Upper lobe of right lung (tissue), 1 donor: ENCODE measurements around the gene BCDIN3D. TPM values are rescaled to one million over a fixed set of nuclear protein-coding genes. Genes with fewer than 3 reads are reported as not detected.

ENCODE experiments used
- ATAC-seq: fragments of 200-7000 bp; cut with Tn5 transposase; one replicate; pipeline ENCODE4 v1.9.1; 2020; ENCODE audit warnings: mild to moderate bottlenecking, moderate library complexity
- DNase-seq: peaks from one replicate; pipeline ENCODE4 v3.0.0-alpha.2; 2020
- H3K27ac ChIP-seq: fragments of 200-600 bp; one replicate; pipeline ENCODE4 v1.8.0; 2022
- H3K27me3 ChIP-seq: fragments of 200-600 bp; one replicate; pipeline ENCODE4 v1.8.0; 2022; ENCODE audit warnings: mild to moderate bottlenecking
- H3K36me3 ChIP-seq: fragments of 200-600 bp; one replicate; pipeline ENCODE4 v1.8.0; 2022
- H3K4me1 ChIP-seq: fragments of 200-600 bp; one replicate; pipeline ENCODE4 v1.8.0; 2022
- H3K4me3 ChIP-seq: fragments of 200-600 bp; one replicate; pipeline ENCODE4 v1.8.0; 2022; ENCODE audit warnings: mild to moderate bottlenecking
- H3K9me3 ChIP-seq: fragments of 200-600 bp; one replicate; pipeline ENCODE4 v1.8.0; 2022
- intact Hi-C: fragments of 100-400 bp; cut with DNase I; formaldehyde crosslinking; loops from one replicate; pipeline ENCODE4 v1.11.0; 2022
- total RNA-seq: library from RNA; stranded (reverse); fragmentation: NEBNext Ultra II Directional; extraction: Animal tissue kit (Norgen Biotek cat#: 25700); gene quantifications from one replicate; pipeline ENCODE4 v1.2.1, GENCODE V29; 2021
- TF ChIP-seq, protein P1 (sequence below): fragments of 200-600 bp; IDR thresholded peaks from one replicate; pipeline ENCODE4 v1.8.0; 2022; ENCODE audit warnings: antibody characterized with exemption
- donor health status: DM: no; HTN: yes; CAD: no; lungs with severe emphysema.

The BCDIN3D gene
- total RNA-seq, 1 donor from 2014 or later: 4.9 TPM

DNA sequence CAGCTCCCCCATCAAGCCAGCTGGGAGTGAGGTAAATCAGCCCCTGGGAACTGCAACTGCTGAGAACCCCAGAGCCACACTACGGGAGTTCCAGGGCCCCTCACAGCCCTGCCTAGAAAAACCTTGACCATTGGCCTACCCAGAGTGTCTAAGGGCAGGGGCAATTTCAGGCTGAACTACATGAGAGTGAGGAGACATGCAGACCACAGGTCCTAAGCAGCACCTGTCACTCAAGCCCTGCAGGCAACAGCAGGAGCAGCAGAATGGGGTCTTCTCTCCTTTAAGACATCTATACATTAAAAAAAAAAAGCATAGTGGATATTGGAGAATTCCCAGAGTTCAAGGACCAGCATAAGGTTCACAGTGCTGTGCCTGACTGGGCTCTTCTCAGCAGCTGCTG lies 19.6 kb downstream of the BCDIN3D start:
- no peak for DNase-seq
- no peaks in the 10 kb centered on the region for H3K36me3 ChIP-seq

DNA sequence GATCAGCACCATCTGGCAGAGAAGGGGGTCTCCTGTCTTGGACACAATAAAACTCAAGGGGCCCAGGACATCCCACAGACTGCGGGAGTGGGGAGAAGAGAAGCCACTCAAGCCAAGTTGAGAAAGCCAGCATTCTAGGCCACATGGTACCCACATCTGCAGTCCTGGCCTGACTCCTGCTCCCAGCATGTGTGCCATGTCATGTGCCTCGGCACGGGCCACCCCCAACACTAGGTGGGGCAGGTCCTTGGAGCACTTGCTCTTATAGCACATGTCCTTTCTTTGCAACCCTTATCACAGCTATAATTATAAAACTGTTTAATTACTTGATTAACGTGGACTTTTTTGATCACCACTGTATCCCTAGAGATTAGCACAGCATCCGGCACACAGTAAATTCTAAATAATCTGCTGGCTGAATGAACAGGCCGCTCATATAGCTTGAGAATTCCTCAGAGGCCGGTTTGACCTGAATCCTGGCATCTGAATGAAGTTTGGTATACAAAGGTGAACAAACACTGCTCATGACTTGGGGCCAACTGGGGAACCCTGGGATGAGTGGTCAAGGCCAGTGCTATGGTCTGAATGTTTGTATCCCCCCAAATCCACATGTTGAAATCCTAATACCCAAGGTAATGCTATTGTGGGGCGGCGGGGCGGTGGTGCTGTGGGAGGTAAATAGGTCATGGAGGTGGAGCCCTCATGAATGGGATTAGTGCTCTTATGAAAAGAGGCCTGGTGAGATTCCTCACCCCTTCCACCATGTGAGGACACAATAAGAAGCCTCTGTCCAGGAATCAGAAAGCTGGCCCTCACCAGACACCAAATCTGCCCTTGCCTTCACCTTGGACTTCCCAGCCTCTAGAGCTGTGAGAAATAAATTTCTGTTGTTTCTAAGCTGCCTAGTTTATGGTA lies 21.3 kb downstream of the BCDIN3D start:
- Histone ChIP-seq H3K9me3 (no peaks in the 10 kb centered on the region), H3K27me3 (no peaks in the 10 kb centered on the region)
- intact Hi-C loops: no loop called here

More for the DNA sequence above, 19.6 kb downstream of the BCDIN3D start:
- no peaks in the 10 kb centered on the region for H3K27me3 ChIP-seq
- intact Hi-C loops: no loop called here
- TF ChIP-seq, protein P1, sequence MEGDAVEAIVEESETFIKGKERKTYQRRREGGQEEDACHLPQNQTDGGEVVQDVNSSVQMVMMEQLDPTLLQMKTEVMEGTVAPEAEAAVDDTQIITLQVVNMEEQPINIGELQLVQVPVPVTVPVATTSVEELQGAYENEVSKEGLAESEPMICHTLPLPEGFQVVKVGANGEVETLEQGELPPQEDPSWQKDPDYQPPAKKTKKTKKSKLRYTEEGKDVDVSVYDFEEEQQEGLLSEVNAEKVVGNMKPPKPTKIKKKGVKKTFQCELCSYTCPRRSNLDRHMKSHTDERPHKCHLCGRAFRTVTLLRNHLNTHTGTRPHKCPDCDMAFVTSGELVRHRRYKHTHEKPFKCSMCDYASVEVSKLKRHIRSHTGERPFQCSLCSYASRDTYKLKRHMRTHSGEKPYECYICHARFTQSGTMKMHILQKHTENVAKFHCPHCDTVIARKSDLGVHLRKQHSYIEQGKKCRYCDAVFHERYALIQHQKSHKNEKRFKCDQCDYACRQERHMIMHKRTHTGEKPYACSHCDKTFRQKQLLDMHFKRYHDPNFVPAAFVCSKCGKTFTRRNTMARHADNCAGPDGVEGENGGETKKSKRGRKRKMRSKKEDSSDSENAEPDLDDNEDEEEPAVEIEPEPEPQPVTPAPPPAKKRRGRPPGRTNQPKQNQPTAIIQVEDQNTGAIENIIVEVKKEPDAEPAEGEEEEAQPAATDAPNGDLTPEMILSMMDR: no peak
- no peak overlapping the region for H3K27ac ChIP-seq
- no peak for ATAC-seq
- no peaks in the 10 kb centered on the region for H3K9me3 ChIP-seq
- no peak overlapping the region for H3K4me3 ChIP-seq
- H3K4me1 ChIP-seq: peaks cover 58% of the 10 kb centered on the region

DNA sequence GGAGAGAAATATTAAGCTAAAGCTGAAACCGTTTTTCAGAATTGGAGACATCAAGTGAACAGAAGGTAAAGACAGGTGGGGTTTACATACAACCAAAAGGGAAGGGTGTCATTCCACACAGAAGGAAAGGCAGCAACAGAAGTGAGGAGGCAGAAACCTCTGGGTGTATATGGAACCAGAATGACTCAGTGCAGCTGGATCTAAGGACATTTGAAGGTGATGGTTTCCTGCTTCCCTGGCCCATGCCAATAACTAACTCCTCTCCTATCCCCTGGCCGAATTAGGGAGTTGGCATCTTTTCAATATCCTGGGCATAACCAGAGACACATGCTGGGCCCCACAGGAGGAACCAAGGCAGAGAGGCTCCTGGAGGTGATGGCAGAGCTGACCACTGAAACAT lies 23.1 kb downstream of the BCDIN3D start:
- ATAC-seq (no peak), DNase-seq (no peak)
- no peak overlapping the region for H3K27ac ChIP-seq
- no peaks in the 10 kb centered on the region for H3K9me3 ChIP-seq
- H3K27me3 ChIP-seq: no peaks in the 10 kb centered on the region
- no peak overlapping the region for H3K4me3 ChIP-seq
- TF ChIP-seq, protein P1: no peak
- no peaks in the 10 kb centered on the region for H3K36me3 ChIP-seq
- H3K4me1 ChIP-seq: peaks cover 32% of the 10 kb centered on the region
- intact Hi-C loops: no loop called here

More for the DNA sequence above, 21.3 kb downstream of the BCDIN3D start:
- Histone ChIP-seq H3K27ac (no peak overlapping the region), H3K4me3 (no peak overlapping the region), H3K4me1 (peaks cover 48% of the 10 kb centered on the region), H3K36me3 (no peaks in the 10 kb centered on the region)
- no peak for DNase-seq
- no peak for ATAC-seq
- TF ChIP-seq, protein P1: no peak

DNA sequence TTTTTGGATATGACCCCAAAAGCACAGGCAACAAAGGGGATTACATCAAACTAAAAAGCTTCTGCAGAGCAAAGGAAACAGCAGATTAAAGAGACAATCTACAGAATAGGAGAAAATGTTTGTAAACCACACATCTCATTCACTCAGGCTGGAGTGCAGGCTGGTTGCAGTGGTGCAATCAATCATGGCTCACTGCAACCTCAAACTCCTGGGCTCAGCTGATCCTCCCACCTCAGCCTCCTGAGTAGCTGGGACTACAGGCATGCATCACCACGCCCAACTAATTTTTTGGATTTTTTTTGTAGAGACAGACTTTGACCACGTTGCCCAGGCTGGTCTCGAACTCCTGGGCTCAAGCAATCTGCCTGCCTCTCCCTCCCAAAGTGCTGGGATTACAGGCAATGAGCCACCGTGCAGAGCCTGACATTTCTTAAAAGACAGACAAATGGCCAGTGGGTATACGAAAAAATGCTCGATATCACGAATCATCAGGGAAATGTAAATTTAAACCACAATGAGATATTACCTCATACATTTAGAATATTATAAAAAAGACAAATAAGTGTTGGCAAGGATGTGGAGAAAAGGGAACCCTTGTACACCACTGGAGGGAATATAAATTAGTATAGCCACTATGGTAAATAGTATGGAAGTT lies 24.5 kb downstream of the BCDIN3D start:
- no peaks in the 10 kb centered on the region for H3K27me3 ChIP-seq
- no peaks in the 10 kb centered on the region for H3K9me3 ChIP-seq
- ATAC-seq: no peak

DNA sequence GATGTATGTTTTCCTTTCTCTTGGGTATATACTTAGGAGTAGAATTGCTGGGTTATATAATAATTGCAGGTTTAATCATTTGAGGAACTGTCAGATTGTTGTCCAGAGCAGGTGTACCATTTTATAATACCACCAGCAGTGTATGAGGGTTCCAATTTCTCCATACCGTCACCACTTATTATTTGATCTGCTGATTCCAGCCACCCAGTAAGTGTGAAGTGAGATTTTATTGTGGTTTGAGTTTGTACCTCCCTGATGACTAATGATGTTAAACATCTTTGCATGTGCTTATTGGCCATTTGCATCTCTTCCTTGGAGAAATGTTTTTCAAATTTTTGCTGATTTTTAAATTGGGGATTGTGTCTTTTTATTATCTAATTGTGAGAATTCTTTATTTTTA lies 29.8 kb downstream of the BCDIN3D start:
- Histone ChIP-seq H3K27me3 (no peaks in the 10 kb centered on the region), H3K9me3 (no peaks in the 10 kb centered on the region), H3K27ac (no peak overlapping the region), H3K4me1 (peaks cover 23% of the 10 kb centered on the region), H3K4me3 (no peak overlapping the region), H3K36me3 (no peaks in the 10 kb centered on the region)
- intact Hi-C loops: no loop called here
- ATAC-seq (no peak), DNase-seq (no peak)
- TF ChIP-seq, protein P1: no peak

More for the DNA sequence above, 24.5 kb downstream of the BCDIN3D start:
- Histone ChIP-seq H3K36me3 (no peaks in the 10 kb centered on the region), H3K4me1 (peaks cover 20% of the 10 kb centered on the region), H3K4me3 (no peak overlapping the region), H3K27ac (no peak overlapping the region)
- TF ChIP-seq, protein P1: no peak
- no peak for DNase-seq
- intact Hi-C loops: no loop called here
